Endothelial cell of umbilical vein (primary cell): ENCODE results near the gene RBM47.

Experiments used
- EZH2 ChIP-seq: IDR thresholded peaks from 2 replicates; pipeline ENCODE4 v1.6.1; 2012; ENCODE audit warnings: borderline replicate concordance, low read depth, mild to moderate bottlenecking, moderate library complexity, low read length, inconsistent platforms; ENCODE audit not compliant: severe bottlenecking
- FOS ChIP-seq: IDR thresholded peaks from 2 replicates; pipeline ENCODE4 v1.6.1; 2011; ENCODE audit warnings: mild to moderate bottlenecking, low read length, moderate library complexity, borderline replicate concordance; ENCODE audit not compliant: insufficient read depth
- MYC ChIP-seq: IDR thresholded peaks from one replicate; pipeline ENCODE4 v1.6.1; 2011; ENCODE audit warnings: mild to moderate bottlenecking, low read depth, low read length
- POLR2A ChIP-seq: IDR thresholded peaks from 2 replicates; pipeline ENCODE4 v1.6.1; 2012; ENCODE audit warnings: low read depth, mild to moderate bottlenecking, control low read depth, low read length
- POLR2AphosphoS5 ChIP-seq: IDR thresholded peaks from 2 replicates; pipeline ENCODE4 v1.6.1; 2012; ENCODE audit warnings: low read depth, mild to moderate bottlenecking, control low read depth, low read length, moderate library complexity; ENCODE audit not compliant: insufficient read depth
- TF ChIP-seq, protein P1 (sequence below), 2 donors: IDR thresholded peaks; 1 replicate in 1 of 2; 2 replicates in 1 of 2; pipeline ENCODE4 v1.5.1; 2011; ENCODE audit warnings: low read length in 2 of 2, mild to moderate bottlenecking in 2 of 2, moderate library complexity in 2 of 2, control low read depth in 1 of 2, inconsistent platforms in 1 of 2, low read depth in 1 of 2; ENCODE audit not compliant: insufficient read depth in 1 of 2; ENCODE audit errors: extremely low read depth in 1 of 2
- TF ChIP-seq, protein P2 (sequence below): IDR thresholded peaks from 2 replicates; pipeline ENCODE4 v1.6.1; 2011; ENCODE audit not compliant: insufficient read depth, insufficient read length

DNA sequence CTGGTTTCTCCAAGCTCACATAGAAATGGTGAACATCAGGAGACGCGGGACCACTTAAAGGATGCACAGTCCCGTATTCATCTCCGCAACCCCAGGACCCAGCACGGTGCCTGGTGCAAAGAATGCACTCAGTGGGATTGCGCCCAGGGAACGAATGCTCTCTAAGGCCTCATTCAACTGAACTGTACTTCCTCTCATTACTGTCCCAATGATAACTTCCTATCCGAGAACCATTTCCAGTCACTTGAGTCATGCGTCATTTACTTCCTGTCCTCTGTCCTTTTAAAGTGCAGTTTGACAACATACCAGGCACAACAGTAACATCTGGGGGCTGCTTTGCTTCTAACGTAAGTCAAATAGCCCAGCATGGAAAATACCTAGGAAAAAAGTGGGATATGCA is 75.7 kb downstream of the RBM47 start:
- TF ChIP-seq, protein P1, sequence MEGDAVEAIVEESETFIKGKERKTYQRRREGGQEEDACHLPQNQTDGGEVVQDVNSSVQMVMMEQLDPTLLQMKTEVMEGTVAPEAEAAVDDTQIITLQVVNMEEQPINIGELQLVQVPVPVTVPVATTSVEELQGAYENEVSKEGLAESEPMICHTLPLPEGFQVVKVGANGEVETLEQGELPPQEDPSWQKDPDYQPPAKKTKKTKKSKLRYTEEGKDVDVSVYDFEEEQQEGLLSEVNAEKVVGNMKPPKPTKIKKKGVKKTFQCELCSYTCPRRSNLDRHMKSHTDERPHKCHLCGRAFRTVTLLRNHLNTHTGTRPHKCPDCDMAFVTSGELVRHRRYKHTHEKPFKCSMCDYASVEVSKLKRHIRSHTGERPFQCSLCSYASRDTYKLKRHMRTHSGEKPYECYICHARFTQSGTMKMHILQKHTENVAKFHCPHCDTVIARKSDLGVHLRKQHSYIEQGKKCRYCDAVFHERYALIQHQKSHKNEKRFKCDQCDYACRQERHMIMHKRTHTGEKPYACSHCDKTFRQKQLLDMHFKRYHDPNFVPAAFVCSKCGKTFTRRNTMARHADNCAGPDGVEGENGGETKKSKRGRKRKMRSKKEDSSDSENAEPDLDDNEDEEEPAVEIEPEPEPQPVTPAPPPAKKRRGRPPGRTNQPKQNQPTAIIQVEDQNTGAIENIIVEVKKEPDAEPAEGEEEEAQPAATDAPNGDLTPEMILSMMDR (IDR thresholded peaks at IDR 0.05; ENCODE audit: extremely low read depth in 1 of 2, insufficient read depth in 1 of 2, low read depth in 1 of 2, low read length in 2 of 2): no peak
- TF ChIP-seq EZH2 (no peak), POLR2A (no peak), POLR2AphosphoS5 (no peak), MYC (no peak), FOS (no peak)
- TF ChIP-seq, protein P2, sequence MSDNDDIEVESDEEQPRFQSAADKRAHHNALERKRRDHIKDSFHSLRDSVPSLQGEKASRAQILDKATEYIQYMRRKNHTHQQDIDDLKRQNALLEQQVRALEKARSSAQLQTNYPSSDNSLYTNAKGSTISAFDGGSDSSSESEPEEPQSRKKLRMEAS: no peak
